Gastrocnemius medialis (tissue), 4 donors: Measurements from ENCODE around the gene MLPH. TPM values are rescaled to one million over a fixed set of nuclear protein-coding genes. Genes with fewer than 3 reads are reported as not detected.
A peak's percentile ranks its signal among the peaks of the same experiment; 100 is the strongest.

ENCODE experiments used
- ATAC-seq, 2 donors: fragments of 150-250 bp; one replicate each; pipeline ENCODE4 v1.9.1; 2016
- DNase-seq, 2 donors: peaks; one replicate each; pipeline ENCODE4 v3.0.0-alpha.2; 2019
- H3K27ac ChIP-seq, 4 donors: fragments of 200-600 bp; sonication (generic); 1 replicate in 1 of 4; 2 replicates in 3 of 4; pipeline ENCODE4 v1.5.1; 2016 to 2018; ENCODE audit warnings: mild to moderate bottlenecking in 2 of 4, moderate library complexity in 1 of 4
- H3K27me3 ChIP-seq, 3 donors: fragments of 200-600 bp; sonication (generic) in 2 of 3; 1 replicate in 1 of 3; 2 replicates in 2 of 3; pipeline versions ENCODE4 v1.5.1 to v1.6.0; 2016 to 2019; ENCODE audit warnings: mild to moderate bottlenecking in 1 of 3, moderate library complexity in 1 of 3
- H3K36me3 ChIP-seq, 2 donors: fragments of 200-600 bp; sonication (generic) in 1 of 2; one replicate each; pipeline ENCODE4 v1.5.1; 2017 to 2018
- H3K4me1 ChIP-seq, 2 donors: fragments of 200-600 bp; sonication (generic) in 1 of 2; one replicate each; pipeline ENCODE4 v1.5.1; 2016 to 2017; ENCODE audit warnings: mild to moderate bottlenecking in 2 of 2
- H3K4me3 ChIP-seq, 4 donors: fragments of 200-600 bp; sonication (generic) in 3 of 4; 1 replicate in 1 of 4; 2 replicates in 3 of 4; pipeline ENCODE4 v1.5.1; 2016 to 2019; ENCODE audit warnings: mild to moderate bottlenecking in 2 of 4
- H3K9me3 ChIP-seq, 3 donors: fragments of 200-600 bp; sonication (generic) in 2 of 3; 1 replicate in 1 of 3; 2 replicates in 2 of 3; pipeline ENCODE4 v1.5.1; 2016 to 2019
- POLR2A ChIP-seq, 2 donors: fragments of 450-650 bp; IDR thresholded peaks; one replicate each; pipeline ENCODE4 v1.6.1; 2017; ENCODE audit warnings: antibody characterized with exemption in 2 of 2, mild to moderate bottlenecking in 2 of 2, moderate library complexity in 2 of 2
- in situ Hi-C, 4 donors: fragments of 200-750 bp; cut with MboI; loops; one replicate each; pipeline versions ENCODE4 v1.15.0 to v1.8.0; 2017; ENCODE audit warnings: low sequenced_read_pairs in 4 of 4
- intact Hi-C: fragments of 100-400 bp; cut with DNase I; formaldehyde crosslinking; loops from one replicate; pipeline ENCODE4 v1.15.1; 2023; ENCODE audit warnings: low total_unique reads
- total RNA-seq, 4 donors: library from RNA; depleted of rRNA; stranded (reverse); fragments of >200 nt; gene quantifications; one replicate each; pipeline versions ENCODE4 v1.1.0 to v1.2.3, GENCODE V29; 2016
- TF ChIP-seq, protein P1 (sequence below), 5 experiments: fragments of 450-650 bp in 3 of 5; fragments of 200-600 bp in 2 of 5; sonication (generic) in 2 of 5; IDR thresholded peaks in 4 of 5; conservative IDR thresholded peaks in 1 of 5; 1 replicate in 4 of 5; 2 replicates in 1 of 5; pipeline ENCODE4 v1.5.1; 2016 to 2019; ENCODE audit warnings: antibody characterized with exemption in 5 of 5, mild to moderate bottlenecking in 3 of 5, moderate library complexity in 3 of 5

MLPH gene
- total RNA-seq, 4 donors from 2014 or later: 6.5 to 8.7 (median 7.2) TPM

GRCh38 chr2:237514474-237515130, 27.6 kb downstream of the MLPH start:
- TF ChIP-seq, protein P1, sequence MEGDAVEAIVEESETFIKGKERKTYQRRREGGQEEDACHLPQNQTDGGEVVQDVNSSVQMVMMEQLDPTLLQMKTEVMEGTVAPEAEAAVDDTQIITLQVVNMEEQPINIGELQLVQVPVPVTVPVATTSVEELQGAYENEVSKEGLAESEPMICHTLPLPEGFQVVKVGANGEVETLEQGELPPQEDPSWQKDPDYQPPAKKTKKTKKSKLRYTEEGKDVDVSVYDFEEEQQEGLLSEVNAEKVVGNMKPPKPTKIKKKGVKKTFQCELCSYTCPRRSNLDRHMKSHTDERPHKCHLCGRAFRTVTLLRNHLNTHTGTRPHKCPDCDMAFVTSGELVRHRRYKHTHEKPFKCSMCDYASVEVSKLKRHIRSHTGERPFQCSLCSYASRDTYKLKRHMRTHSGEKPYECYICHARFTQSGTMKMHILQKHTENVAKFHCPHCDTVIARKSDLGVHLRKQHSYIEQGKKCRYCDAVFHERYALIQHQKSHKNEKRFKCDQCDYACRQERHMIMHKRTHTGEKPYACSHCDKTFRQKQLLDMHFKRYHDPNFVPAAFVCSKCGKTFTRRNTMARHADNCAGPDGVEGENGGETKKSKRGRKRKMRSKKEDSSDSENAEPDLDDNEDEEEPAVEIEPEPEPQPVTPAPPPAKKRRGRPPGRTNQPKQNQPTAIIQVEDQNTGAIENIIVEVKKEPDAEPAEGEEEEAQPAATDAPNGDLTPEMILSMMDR (IDR thresholded peaks at IDR 0.05 in 4 of 5, conservative IDR thresholded peaks at IDR 0.05 in 1 of 5): no peak
- TF ChIP-seq POLR2A (IDR thresholded peaks at IDR 0.05): no peak
- H3K27ac ChIP-seq: peak overlapping the region; percentile 68 to 89 (median 77)
- in situ Hi-C loops (loop anchor here (5.0 to 10.0 kb wide), 2 partner anchors 58 to 230 kb away; no protein-coding TSS in a partner anchor), intact Hi-C loops (loop anchor here (10.0 kb wide), 1 partner anchor 150 kb away; no protein-coding TSS in a partner anchor)
- H3K4me3 ChIP-seq: no peak overlapping the region
- H3K9me3 ChIP-seq: no peaks in the 10 kb centered on the region
- no peaks in the 10 kb centered on the region for H3K27me3 ChIP-seq
- ATAC-seq (peak; percentile 77), DNase-seq (peak in 1 of 2 donors; percentile 55)
- no peaks in the 10 kb centered on the region for H3K36me3 ChIP-seq
- peaks cover 34 to 36% of the 10 kb centered on the region in 2 donors for H3K4me1 ChIP-seq

- Histone ChIP-seq H3K27me3 (no peaks in the 10 kb centered on the region), H3K9me3 (no peaks in the 10 kb centered on the region), H3K27ac (peak overlapping the region; percentile 68 to 89 (median 77)), H3K4me3 (no peak overlapping the region), H3K4me1 (peaks cover 34 to 36% of the 10 kb centered on the region in 2 donors), H3K36me3 (no peaks in the 10 kb centered on the region)
- TF ChIP-seq, protein P1 (IDR thresholded peaks at IDR 0.05 in 4 of 5, conservative IDR thresholded peaks at IDR 0.05 in 1 of 5): no peak
- TF ChIP-seq POLR2A (IDR thresholded peaks at IDR 0.05): no peak
- peak; percentile 21 to 40 for ATAC-seq
- in situ Hi-C loops: loop anchor here in 1 of 4 donors (10.0 kb wide), 1 partner anchor 230 kb away; no protein-coding TSS in a partner anchor
- intact Hi-C loops: loop anchor here (10.0 kb wide), 1 partner anchor 150 kb away; no protein-coding TSS in a partner anchor
- DNase-seq: no peak
Observed at GRCh38 chr2:237515166-237515565, 28.1 kb downstream of the MLPH start.

GRCh38 chr2:237515621-237516275, 28.7 kb downstream of the MLPH start:
- intact Hi-C loops (loop anchor here (10.0 kb wide), 1 partner anchor 149 kb away; no protein-coding TSS in a partner anchor), in situ Hi-C loops (loop anchor here in 1 of 4 donors (10.0 kb wide), 1 partner anchor 229 kb away; no protein-coding TSS in a partner anchor)
- Histone ChIP-seq H3K4me3 (no peak overlapping the region), H3K9me3 (no peaks in the 10 kb centered on the region), H3K36me3 (no peaks in the 10 kb centered on the region), H3K27ac (peak overlapping the region in 3 of 4 donors; percentile 75 to 89 (median 79)), H3K27me3 (no peaks in the 10 kb centered on the region), H3K4me1 (peaks cover 34 to 36% of the 10 kb centered on the region in 2 donors)
- no peak for DNase-seq
- TF ChIP-seq, protein P1 (IDR thresholded peaks at IDR 0.05 in 4 of 5, conservative IDR thresholded peaks at IDR 0.05 in 1 of 5): no peak
- TF ChIP-seq POLR2A (IDR thresholded peaks at IDR 0.05): no peak
- no peak for ATAC-seq

DNA sequence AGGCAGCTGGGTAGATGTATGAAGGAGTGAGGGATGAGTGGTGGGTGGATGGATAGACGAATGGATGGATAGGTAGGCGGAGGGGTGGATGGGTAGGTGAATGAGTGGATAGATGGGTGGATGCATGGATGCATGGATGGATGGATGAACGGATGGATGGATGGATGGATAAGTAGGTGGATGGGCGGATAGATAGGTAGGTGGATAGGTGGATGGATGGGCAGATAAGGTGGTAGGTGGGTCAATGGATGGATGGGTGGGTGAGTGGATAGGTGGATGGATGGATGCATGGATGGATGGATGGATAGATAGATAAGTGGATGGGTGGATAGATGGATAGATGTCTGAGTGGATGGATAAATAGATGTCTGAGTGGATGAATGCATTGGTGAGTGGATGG, 30.1 kb downstream of the MLPH start:
- no peak for ATAC-seq
- Histone ChIP-seq H3K27ac (no peak overlapping the region), H3K27me3 (no peaks in the 10 kb centered on the region), H3K4me1 (peaks cover 34 to 36% of the 10 kb centered on the region in 2 donors), H3K36me3 (no peaks in the 10 kb centered on the region), H3K9me3 (no peaks in the 10 kb centered on the region), H3K4me3 (no peak overlapping the region)
- in situ Hi-C loops (loop anchor here in 1 of 4 donors (10.0 kb wide), 1 partner anchor 228 kb away; no protein-coding TSS in a partner anchor), intact Hi-C loops (loop anchor here (10.0 kb wide), 1 partner anchor 148 kb away; no protein-coding TSS in a partner anchor)
- no peak for TF ChIP-seq POLR2A (IDR thresholded peaks at IDR 0.05)
- TF ChIP-seq, protein P1 (IDR thresholded peaks at IDR 0.05 in 4 of 5, conservative IDR thresholded peaks at IDR 0.05 in 1 of 5): no peak
- no peak for DNase-seq
